H9 (cell line): Measurements from ENCODE around the gene MGP. TPM values are rescaled to one million over a fixed set of nuclear protein-coding genes. Genes with fewer than 3 reads are reported as not detected.

Experiments
- DNase-seq: peaks from one replicate; pipeline ENCODE4 v3.0.0-alpha.2; 2017
- H2AFZ ChIP-seq: one replicate; pipeline ENCODE4 v1.6.1; 2013; ENCODE audit warnings: mild to moderate bottlenecking, low read length, control low read depth, moderate library complexity
- H2AK5ac ChIP-seq: 2 replicates; pipeline ENCODE4 v1.6.1; 2013; ENCODE audit warnings: low read length, control low read depth, mixed read lengths; ENCODE audit not compliant: insufficient read length
- H2BK120ac ChIP-seq: one replicate; pipeline ENCODE4 v1.6.1; 2013; ENCODE audit warnings: low read depth, mild to moderate bottlenecking, low read length, control low read depth, inconsistent platforms; ENCODE audit not compliant: poor library complexity, severe bottlenecking
- H2BK12ac ChIP-seq: 2 replicates; pipeline ENCODE4 v1.6.1; 2013; ENCODE audit warnings: low read length, control low read depth, mixed read lengths, low read depth; ENCODE audit not compliant: insufficient read length
- H2BK15ac ChIP-seq: 2 replicates; pipeline ENCODE4 v1.6.1; 2013; ENCODE audit warnings: low read depth, low read length, control low read depth
- H2BK20ac ChIP-seq: one replicate; pipeline ENCODE4 v1.6.1; 2013; ENCODE audit warnings: low read depth, mild to moderate bottlenecking, low read length, control low read depth, inconsistent platforms; ENCODE audit not compliant: poor library complexity, severe bottlenecking
- H2BK5ac ChIP-seq: 2 replicates; pipeline ENCODE4 v1.6.1; 2013; ENCODE audit warnings: low read length, control low read depth, mixed read lengths; ENCODE audit not compliant: insufficient read length
- H3K14ac ChIP-seq: 2 replicates; pipeline ENCODE4 v1.6.1; 2013; ENCODE audit warnings: low read length, control low read depth; ENCODE audit not compliant: insufficient read depth
- H3K18ac ChIP-seq: 2 replicates; pipeline ENCODE4 v1.6.1; 2013; ENCODE audit warnings: low read depth, mild to moderate bottlenecking, mixed read lengths, low read length, control low read depth; ENCODE audit not compliant: insufficient read length
- H3K23ac ChIP-seq: 2 replicates; pipeline ENCODE4 v1.6.1; 2013; ENCODE audit warnings: low read length, control low read depth, mixed read lengths, low read depth; ENCODE audit not compliant: insufficient read length
- H3K23me2 ChIP-seq: 2 replicates; pipeline ENCODE4 v1.6.1; 2013; ENCODE audit warnings: low read depth, mild to moderate bottlenecking, mixed read lengths, low read length, control low read depth; ENCODE audit not compliant: insufficient read length, poor library complexity, severe bottlenecking
- H3K27ac ChIP-seq: 2 replicates; pipeline ENCODE4 v1.5.1; 2013; ENCODE audit warnings: low read length, control low read depth, mixed read lengths, low read depth; ENCODE audit not compliant: insufficient read length
- H3K27me3 ChIP-seq: 2 replicates; pipeline ENCODE4 v1.6.1; 2013; ENCODE audit warnings: low read length, control low read depth, inconsistent platforms; ENCODE audit not compliant: insufficient read depth
- H3K4ac ChIP-seq: 2 replicates; pipeline ENCODE4 v1.6.1; 2013; ENCODE audit warnings: low read depth, mild to moderate bottlenecking, control low read depth, inconsistent platforms, low read length, moderate library complexity
- H3K4me1 ChIP-seq: 2 replicates; pipeline ENCODE4 v1.6.1; 2013; ENCODE audit warnings: low read length, control low read depth, inconsistent platforms; ENCODE audit not compliant: insufficient read depth
- H3K4me2 ChIP-seq: 2 replicates; pipeline ENCODE4 v1.6.1; 2013; ENCODE audit warnings: low read length, control low read depth, mixed read lengths; ENCODE audit not compliant: insufficient read length, insufficient read depth
- H3K56ac ChIP-seq: 2 replicates; pipeline ENCODE4 v1.6.1; 2013; ENCODE audit warnings: low read depth, mild to moderate bottlenecking, mixed read lengths, low read length, control low read depth; ENCODE audit not compliant: insufficient read length
- H3K79me1 ChIP-seq: 2 replicates; pipeline ENCODE4 v1.6.1; 2013; ENCODE audit warnings: low read depth, mild to moderate bottlenecking, moderate library complexity, low read length, control low read depth, inconsistent platforms; ENCODE audit not compliant: insufficient read depth, poor library complexity, severe bottlenecking
- H3K79me2 ChIP-seq: 2 replicates; pipeline ENCODE4 v1.6.1; 2013; ENCODE audit warnings: low read length, control low read depth, inconsistent platforms; ENCODE audit not compliant: insufficient read depth
- H3K9ac ChIP-seq: 2 replicates; pipeline ENCODE4 v1.6.1; 2013; ENCODE audit warnings: low read length, control low read depth, mixed read lengths; ENCODE audit not compliant: insufficient read length; ENCODE audit errors: extremely low read depth
- H3K9me3 ChIP-seq: one replicate; pipeline ENCODE4 v1.6.1; 2013; ENCODE audit warnings: low read depth, low read length, inconsistent platforms; ENCODE audit not compliant: control insufficient read depth
- H3T11ph ChIP-seq: one replicate; pipeline ENCODE4 v1.6.1; 2013; ENCODE audit warnings: mild to moderate bottlenecking, low read length, control low read depth, inconsistent platforms
- H4K20me1 ChIP-seq: one replicate; pipeline ENCODE4 v1.6.1; 2013; ENCODE audit not compliant: control insufficient read depth, insufficient read length, insufficient read depth
- H4K5ac ChIP-seq: 2 replicates; pipeline ENCODE4 v1.6.1; 2013; ENCODE audit warnings: low read depth, mild to moderate bottlenecking, mixed read lengths, low read length, control low read depth; ENCODE audit not compliant: insufficient read length
- H4K8ac ChIP-seq: replicated peaks from 2 replicates; pipeline ENCODE4 v1.6.1; 2013; ENCODE audit warnings: low read length, control low read depth, mixed read lengths, low read depth; ENCODE audit not compliant: insufficient read length
- H4K91ac ChIP-seq: 2 replicates; pipeline ENCODE4 v1.6.1; 2013; ENCODE audit warnings: low read depth, mild to moderate bottlenecking, moderate library complexity, mixed read lengths, low read length, control low read depth; ENCODE audit not compliant: insufficient read length
- H3K27ac Mint-ChIP-seq, 3 experiments: 2 replicates in 2 of 3; 3 replicates in 1 of 3; pipeline ENCODE4 v1.8.0; 2020 to 2021; ENCODE audit warnings: mixed read lengths in 3 of 3, mild to moderate bottlenecking in 1 of 3, moderate library complexity in 1 of 3
- H3K27me3 Mint-ChIP-seq: 2 replicates; pipeline ENCODE4 v1.8.0; 2021; ENCODE audit warnings: low read depth, mild to moderate bottlenecking, moderate library complexity, mixed read lengths
- H3K36me3 Mint-ChIP-seq, 3 experiments: 2 replicates in 2 of 3; 3 replicates in 1 of 3; pipeline ENCODE4 v1.8.0; 2020 to 2021; ENCODE audit warnings: low read depth in 3 of 3, mixed read lengths in 3 of 3; ENCODE audit not compliant: insufficient read depth in 1 of 3
- H3K4me1 Mint-ChIP-seq, 2 experiments: 2 replicates each; pipeline ENCODE4 v1.8.0; 2020; ENCODE audit warnings: mixed read lengths in 2 of 2
- H3K4me3 Mint-ChIP-seq, 2 experiments: 2 replicates in 1 of 2; 3 replicates in 1 of 2; pipeline ENCODE4 v1.8.0; 2020 to 2021; ENCODE audit warnings: mild to moderate bottlenecking in 2 of 2, mixed read lengths in 2 of 2, moderate library complexity in 1 of 2
- H3K9me3 Mint-ChIP-seq, 2 experiments: 2 replicates in 1 of 2; 3 replicates in 1 of 2; pipeline ENCODE4 v1.8.0; 2020; ENCODE audit warnings: mild to moderate bottlenecking in 2 of 2, mixed read lengths in 2 of 2, moderate library complexity in 1 of 2
- CTCF ChIP-seq: fragments of 200-600 bp; sonication (generic); conservative IDR thresholded peaks from 3 replicates; pipeline ENCODE4 v1.8.0; 2021; ENCODE audit warnings: antibody characterized with exemption, mild to moderate bottlenecking
- WGBS: extraction: QIAGEN DNeasy Blood & Tissue Kit; methylation state at CpG from one replicate; pipeline ENCODE4 v1.1.7; 2013; ENCODE audit warnings: missing lambda C conversion rate, low lambda C conversion rate, mixed read lengths; ENCODE audit not compliant: insufficient read length; ENCODE audit errors: extremely low coverage; 5-methylcytosine and 5-hydroxymethylcytosine counted together
- total RNA-seq: library from RNA; stranded (reverse); gene quantifications from 2 replicates; pipeline ENCODE4 v1.2.1, GENCODE V29; 2021

Gene MGP
- total RNA-seq, 1 experiment from 2014 or later, result not detected

- Histone ChIP-seq H3K14ac (no peak overlapping the region), H2BK5ac (no peak overlapping the region), H3K9ac (no peak overlapping the region), H3K4me1 (no peaks in the 10 kb centered on the region), H2BK20ac (no peak overlapping the region), H4K91ac (no peak overlapping the region), H4K20me1 (no peaks in the 10 kb centered on the region), H3K79me2 (no peaks in the 10 kb centered on the region), H3K4me2 (no peak overlapping the region), H3K27ac (no peak overlapping the region), H2BK120ac (no peak overlapping the region), H3K18ac (no peak overlapping the region), H4K8ac (no peak overlapping the region), H3K56ac (no peak overlapping the region), H3K79me1 (no peaks in the 10 kb centered on the region), H3K23me2 (no peaks in the 10 kb centered on the region), H2BK15ac (no peak overlapping the region), H3K9me3 (no peaks in the 10 kb centered on the region), H2BK12ac (no peak overlapping the region), H3K23ac (no peak overlapping the region), H4K5ac (no peak overlapping the region), H2AFZ (no peak overlapping the region), H3T11ph (no peak overlapping the region), H3K4ac (no peak overlapping the region), H3K27me3 (no peaks in the 10 kb centered on the region), H2AK5ac (no peak overlapping the region)
- Mint-ChIP-seq H3K4me3 (no peak overlapping the region), H3K4me1 (peaks cover 7 to 8% of the 10 kb centered on the region in 2 experiments; a peak in 3 of 4 replicates), H3K9me3 (peaks cover 7 to 9% of the 10 kb centered on the region in 2 experiments), H3K27me3 (no peaks in the 10 kb centered on the region), H3K27ac (no peak overlapping the region), H3K36me3 (peaks cover 0 to 10% (median 0%) of the 10 kb centered on the region in 3 experiments; a peak in 2 of 7 replicates)
- WGBS, result no CpG with 5 or more reads among the region's 3 CpGs
- no peak for DNase-seq
- TF ChIP-seq CTCF, result no peak
These were observed 43.3 kb downstream of the MGP start for GRCh38 chr12:14842315-14842714.
